ENCODE measurements around the gene MSH2.
"Not testable (repeated sequence)": the region's sequence is repeated elsewhere in the genome, so short reads cannot be mapped to it uniquely, and the experiment has no call there.

The MSH2 gene
- 29.5 reads per million, percentile 56 among the genes with 10 or more reads in this experiment for total RNA-seq

DNA sequence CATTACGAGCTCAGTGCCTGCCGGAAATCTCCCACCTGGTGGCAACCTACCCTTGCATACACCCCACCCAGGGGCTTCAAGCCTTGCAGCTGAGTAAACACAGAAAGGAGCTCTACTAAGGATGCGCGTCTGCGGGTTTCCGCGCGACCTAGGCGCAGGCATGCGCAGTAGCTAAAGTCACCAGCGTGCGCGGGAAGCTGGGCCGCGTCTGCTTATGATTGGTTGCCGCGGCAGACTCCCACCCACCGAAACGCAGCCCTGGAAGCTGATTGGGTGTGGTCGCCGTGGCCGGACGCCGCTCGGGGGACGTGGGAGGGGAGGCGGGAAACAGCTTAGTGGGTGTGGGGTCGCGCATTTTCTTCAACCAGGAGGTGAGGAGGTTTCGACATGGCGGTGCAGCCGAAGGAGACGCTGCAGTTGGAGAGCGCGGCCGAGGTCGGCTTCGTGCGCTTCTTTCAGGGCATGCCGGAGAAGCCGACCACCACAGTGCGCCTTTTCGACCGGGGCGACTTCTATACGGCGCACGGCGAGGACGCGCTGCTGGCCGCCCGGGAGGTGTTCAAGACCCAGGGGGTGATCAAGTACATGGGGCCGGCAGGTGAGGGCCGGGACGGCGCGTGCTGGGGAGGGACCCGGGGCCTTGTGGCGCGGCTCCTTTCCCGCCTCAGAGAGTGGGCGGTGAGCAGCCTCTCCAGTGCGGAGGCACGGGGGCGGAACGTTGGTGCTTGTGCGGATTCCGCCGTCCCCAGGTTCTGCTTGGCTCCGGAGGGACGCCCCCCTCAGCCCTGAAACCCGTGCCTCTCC, at the start of gene MSH2:
Gene MSH2 (plus strand): TSS at position 352 of the 804 bp plus-strand sequence. CDS start 36 bp downstream, at position 388.
- peak; percentile 88 for DNase-seq

DNA sequence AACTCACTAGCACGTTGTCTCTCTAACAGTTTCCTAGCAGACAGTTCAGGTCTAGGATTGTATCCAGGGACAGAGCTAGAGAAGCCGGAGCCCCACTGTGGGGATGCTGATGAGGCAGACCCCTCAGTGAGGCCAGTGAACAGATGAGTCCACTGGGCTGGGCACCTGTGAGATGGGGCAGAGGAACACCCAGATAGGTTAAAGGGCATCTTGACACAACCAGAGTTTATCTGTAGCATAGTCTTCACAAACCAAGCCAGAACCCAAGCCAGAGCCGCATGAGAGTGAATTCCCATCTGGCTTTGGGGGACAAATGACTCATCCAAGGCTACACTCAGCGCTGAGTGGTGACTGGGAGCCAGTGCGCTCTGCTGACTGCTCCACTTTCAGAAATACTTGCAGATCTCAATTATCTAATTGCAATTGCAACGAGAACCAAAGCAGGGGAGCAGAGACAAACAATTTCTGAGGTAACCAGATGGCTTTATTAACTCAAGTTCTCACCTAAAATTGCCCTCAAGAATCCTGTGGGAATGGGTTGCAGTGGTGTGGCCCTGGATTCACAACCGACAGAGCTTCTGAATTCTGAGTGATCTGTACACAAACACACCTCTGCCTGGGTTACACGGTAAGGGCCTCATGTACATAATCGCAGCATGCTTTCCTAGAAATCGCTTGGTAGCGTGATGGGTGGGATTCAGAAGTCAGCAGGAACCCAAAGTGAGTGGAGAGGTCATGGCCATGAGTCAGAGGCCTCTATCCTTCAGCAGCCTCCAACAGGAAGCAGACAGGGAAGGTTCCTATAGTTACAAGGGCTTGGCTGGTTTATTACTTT, 48.7 kb upstream of the MSH2 start:
- no peak for DNase-seq

DNA sequence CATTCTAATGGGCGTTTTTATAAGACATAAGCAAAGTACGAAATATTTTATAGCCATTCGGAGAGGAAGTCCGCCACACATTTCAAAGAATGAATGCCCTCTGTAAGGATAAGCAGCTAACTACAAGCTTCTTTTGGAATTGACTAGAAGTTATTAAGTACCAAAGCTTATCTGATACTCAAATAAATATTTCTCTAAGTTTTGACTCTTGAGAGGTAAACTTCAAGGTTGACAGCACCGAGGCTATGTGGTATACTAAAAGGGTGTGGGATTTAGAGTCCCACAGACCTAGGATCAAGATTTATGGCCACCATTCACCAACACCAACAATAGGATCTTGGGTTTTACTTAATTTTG, 48.1 kb upstream of the MSH2 start:
- no peak for DNase-seq

DNA sequence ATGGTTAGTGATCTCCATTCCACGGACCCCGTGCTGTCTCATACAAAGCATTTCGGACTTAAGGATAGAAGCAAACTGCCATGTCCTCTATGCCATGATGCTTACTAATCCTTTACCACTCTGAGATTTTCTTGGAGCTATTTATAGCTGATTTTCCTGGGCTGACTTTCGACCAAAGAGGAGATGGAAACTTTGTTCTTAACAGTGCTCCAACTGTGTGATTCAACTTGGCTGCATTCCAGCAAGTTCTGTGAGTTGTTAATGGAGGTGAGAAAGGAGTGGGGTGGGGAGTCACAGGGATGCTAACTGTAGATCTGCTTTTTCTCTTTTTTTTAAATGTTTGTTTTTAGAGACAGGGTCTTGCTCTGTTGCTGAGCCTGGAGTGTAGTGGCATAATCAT, 45.5 kb upstream of the MSH2 start:
- DNase-seq, result no peak

DNA sequence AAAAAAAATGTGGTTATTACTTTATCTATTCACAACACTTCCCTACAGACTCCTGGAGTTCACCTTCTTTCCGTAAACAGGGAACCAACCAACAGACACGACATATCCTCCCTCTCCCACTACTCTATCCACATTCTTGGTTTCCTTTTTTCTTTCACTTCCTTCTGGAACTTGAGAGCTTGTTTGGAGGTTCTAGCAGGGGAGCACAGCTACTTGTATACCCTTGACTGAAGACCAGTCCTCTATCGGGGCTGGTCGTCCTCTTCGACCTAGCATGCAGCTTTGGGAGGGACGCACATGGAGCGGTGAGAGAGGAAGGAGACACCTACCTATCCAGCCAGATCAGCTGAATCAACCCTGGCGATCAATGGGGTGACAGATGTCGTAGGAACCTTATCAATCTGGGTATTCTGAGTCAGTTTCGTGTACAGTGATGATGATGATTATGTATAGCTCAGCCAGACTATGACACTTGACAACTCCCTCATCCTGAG, 43.5 kb upstream of the MSH2 start:
- no peak for DNase-seq

DNA sequence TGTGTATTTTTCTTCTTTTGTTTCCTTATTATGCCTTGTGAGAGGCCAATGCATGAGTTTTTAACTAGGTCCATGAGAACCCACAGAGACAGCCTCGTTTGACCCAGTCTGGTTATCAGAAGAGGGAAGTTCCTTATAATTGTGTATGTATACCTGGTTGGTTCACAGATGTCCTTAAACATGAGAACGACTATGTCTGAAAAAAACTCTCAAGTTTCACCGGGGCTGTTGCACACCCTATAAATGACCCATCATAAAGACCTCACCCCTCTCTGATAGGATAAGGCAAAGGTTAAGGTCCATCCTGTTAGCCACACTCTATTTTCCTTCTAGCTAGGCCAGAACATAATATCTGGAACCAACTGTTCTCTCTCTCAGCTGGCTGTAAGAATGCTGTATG, 42.7 kb upstream of the MSH2 start:
- DNase-seq, result no peak

DNA sequence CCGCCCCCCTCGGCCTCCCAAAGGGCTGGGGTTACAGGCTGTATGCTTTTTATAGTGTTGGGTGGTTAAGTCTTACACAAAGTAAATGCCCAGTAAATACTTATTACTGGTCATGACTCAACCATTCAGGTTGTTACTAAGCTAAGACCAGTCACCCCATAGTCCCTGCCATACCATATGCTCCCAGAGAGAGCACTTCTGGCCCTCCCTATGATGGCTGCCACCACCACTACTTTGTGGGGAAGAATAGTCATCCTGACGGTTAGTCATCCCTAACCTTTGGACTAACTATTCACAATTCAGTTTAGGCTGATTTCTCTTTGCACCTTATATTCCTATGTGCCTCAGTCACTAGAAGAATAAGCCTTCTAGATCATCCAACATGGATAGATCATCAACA, 42.0 kb upstream of the MSH2 start:
- no peak for DNase-seq

DNA sequence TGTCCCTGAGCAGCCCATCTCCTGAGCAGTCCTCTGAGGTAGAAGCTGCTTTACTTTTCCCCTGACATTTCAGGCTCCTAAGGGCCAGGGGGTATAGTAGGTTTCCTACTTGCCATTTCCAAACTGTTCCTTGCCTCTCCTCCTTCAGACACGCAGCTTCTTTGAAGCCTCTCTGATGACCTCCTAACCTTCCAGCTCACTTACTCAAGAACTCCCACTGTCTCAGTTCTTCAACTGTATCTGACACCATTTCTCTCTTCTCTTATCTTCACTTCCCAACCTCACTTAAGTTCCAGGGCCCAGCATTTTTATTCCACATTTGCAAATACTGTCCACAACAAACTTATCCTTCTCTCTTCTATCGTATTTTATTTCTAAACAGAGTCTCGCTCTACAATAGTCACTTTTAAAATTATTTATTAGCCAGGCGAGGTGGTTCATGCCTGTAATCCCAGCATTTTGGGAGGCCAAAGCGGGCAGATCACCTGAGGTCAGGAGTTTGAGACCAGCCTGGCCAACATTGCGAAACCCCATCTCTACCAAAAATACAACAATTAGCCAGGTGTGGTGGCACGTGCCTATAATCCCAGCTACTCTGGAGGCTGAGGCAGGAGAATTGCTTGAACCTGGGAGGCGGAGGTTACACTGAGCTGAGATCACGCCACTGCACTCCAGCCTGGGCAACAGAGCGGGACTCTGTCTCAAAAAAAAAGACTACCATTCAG, 41.3 kb upstream of the MSH2 start:
- DNase-seq, result not testable (repeated sequence)

DNA sequence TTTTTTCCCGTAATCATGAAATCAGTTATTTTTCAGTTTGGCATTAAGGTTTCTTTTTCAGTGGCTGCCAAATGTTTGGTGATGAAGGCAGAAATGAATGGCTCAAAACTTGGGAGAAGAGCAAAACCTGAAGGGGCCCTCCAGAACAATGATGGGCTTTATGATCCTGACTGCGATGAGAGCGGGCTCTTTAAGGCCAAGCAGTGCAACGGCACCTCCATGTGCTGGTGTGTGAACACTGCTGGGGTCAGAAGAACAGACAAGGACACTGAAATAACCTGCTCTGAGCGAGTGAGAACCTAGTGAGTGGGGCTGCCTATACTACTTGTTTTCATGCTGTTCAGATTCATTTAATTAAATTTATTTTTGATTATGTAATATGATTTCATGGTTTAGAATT, 29.2 kb upstream of the MSH2 start:
- DNase-seq, result no peak

DNA sequence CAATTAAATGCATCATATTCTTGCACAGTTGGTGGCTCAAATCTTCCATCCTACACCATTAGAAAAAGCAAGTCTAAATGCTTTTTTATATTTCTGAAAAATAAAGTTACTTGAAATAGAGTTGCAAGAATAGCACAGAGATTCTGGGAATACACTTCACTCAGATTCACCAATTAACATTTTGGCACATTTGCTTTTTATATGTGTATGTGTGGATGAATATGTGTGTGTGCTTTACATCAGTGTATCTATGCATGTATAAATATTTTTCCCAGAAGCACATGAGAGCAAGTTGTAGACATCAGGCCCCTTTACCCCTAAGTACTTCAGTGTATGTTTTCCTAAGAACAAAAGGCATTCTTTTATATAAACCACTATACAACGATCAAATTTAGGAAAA, 27.6 kb upstream of the MSH2 start:
- DNase-seq, result no peak

DNA sequence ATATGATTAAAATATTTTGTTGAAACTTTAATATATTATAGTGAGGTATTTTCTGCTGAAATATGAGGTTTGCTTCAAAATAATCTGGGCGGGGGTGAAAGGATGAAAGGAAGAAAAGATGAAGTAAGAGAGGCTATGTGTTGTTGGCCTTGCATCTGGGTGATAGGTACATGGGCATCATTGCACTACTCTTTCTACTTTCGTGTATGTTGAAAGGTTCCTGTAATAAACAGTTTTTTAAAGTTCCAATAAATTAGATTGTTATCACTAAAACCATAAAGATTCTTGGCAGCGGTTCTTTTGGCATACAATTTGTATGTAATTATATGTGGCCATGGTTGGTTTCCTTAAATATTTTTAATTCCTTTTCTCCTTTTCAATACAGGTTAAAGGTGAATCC, 23.6 kb upstream of the MSH2 start:
- DNase-seq, result no peak

DNA sequence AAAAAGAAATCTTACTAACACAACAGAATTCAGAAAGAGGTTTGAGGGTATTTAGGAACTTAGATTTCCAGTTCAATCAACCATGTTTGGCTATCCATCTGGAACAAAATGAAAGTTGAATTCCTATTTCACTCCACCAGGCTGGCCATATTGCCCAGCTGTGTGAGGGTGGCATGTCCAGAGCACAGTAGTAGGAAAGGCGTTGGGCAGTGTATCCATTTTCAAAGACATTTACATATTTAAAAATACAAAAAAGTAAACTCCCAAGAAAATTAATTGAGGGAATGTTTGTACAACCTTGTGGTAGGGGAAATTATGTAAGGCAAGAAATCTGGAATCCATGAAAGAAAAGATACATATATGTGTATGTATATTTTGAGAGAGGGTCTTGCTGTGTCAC, 21.5 kb upstream of the MSH2 start:
- no peak for DNase-seq

DNA sequence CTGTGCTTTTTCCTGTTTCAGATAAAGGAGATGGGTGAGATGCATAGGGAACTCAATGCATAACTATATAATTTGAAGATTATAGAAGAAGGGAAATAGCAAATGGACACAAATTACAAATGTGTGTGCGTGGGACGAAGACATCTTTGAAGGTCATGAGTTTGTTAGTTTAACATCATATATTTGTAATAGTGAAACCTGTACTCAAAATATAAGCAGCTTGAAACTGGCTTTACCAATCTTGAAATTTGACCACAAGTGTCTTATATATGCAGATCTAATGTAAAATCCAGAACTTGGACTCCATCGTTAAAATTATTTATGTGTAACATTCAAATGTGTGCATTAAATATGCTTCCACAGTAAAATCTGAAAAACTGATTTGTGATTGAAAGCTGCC, 16.4 kb upstream of the MSH2 start:
- DNase-seq, result no peak

DNA sequence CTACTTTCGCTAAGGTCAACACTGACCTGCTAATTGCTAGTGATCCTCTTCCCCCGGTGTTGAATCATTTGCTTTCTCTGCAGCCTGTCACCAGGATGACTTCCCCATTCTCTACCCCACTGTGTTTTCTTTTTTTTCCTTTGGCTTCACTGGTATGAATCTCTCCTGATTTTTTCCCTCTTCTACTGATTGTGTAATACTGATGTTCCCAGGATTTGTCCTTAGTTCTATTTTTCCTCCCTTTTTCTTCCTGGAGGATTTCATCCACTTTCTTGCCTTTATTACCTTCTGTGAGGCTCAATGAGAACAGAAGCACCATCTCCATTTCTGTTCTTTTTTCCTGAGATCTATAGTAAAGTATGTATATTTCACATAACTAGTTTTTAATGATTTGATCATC, 14.1 kb upstream of the MSH2 start:
- no peak for DNase-seq

DNA sequence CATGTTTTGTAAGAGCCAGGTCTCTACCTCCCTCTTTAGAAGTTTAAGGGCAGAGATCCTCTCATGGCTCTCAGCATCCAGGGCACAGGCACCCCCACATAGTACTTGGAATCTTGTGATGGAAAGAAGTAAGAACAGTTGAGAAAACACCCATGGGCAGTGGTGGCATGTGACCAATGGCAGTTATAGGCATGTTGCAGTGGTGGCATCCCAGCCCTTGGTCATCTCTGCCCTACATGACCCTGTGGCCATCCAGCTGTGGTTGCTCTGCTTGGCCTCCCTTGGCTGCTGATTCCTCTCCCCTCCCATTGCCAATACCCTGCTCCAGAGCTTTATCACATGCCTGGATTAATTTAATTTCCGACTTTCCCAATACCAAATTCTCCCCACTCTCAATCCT, 13.3 kb upstream of the MSH2 start:
- no peak for DNase-seq

DNA sequence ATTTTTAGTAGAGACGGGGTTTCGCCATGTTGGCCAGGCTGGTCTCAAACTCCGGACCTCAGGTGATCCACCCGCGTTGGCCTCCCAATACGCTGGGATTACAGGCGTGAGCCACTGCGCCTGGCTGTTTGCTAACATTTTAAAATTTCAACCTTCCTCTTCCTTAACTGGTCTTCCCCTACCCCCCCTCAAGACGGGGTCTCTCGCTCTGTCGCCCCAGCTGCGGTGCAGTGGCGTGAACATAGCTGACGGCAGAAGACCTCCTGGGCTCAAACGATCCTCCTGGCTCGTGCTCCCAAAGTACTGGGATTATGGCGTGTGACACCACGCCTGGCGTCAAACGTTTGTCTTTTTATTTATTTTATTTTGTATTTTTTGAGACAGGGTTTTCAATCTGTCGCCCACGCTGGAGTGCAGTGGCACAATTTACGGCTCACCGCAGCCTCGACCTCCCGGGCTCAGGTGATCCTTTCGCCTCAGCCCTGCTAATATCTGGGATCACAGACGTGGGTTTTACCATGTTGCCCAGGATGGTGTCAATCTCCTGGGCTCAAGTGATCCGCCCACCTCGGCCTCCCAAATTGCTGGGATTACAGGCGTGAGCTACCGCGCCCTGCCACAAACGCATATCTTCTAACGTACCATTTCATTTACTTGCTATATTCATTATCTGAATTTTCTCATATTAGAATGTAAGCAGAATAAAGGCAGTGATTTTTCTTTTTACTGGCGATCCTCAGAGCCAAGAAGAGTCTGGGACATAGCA, 984 bp upstream of the MSH2 start:
- DNase-seq, result no peak

DNA sequence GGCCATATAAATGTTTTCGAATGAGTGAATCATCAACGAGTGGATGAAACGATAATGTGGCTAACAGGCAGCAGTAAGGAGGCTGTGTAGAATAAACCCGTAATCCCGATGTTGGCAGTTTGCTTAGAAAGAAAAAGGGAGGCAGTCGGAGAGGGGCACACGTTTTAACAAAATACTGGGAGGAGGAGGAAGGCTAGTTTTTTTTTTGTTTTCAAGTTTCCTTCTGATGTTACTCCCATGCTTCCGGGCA, 476 bp upstream of the MSH2 start:
- no peak for DNase-seq

DNA sequence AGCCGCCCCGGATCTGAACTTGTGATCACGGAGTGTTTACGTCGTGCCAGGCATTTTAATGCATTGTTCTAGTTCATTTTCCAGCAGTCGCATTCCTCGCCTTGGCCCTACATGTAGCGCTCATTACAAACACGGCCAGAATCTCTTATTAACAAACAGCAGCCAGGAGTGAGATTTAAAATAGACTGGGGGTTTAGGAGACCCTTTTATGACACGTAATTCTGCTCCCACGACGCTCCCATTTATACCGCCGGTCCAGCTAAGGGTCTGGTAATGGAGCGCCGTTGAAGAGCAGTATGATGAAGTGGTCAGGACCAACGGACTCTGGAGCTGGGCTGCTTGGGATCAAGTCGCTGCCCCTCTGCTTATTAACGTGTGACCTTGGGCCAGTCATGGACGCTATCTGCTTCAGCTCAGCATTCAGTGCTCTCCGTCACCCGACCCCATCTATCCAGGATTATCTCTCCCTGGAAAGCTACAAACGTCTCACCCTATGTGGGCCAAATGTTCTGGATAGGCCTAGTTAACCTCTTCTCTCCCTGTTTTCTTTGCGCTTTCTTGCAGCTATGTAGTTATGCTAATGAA, 745 bp downstream of the MSH2 start:
- no peak for DNase-seq

DNA sequence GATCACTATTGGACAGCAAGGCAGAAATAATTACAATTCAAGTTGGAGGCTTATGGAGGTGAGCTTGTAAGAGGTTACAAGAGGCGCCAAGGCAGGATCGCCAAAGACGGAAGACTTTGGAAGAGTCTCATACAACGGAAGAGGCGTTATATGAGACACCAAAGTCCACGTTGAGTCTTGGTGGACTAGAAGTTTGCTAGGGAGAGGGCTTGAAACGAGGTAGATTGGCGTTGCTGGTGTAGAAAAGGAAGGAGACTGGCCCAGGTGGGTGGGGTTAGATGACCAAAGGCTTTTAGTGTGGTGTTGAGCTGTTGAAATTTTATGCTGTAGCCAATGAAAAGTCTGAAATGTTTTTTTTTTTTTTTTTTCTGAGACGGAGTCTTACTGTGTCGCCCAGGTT, 1.4 kb downstream of the MSH2 start:
- no peak for DNase-seq

DNA sequence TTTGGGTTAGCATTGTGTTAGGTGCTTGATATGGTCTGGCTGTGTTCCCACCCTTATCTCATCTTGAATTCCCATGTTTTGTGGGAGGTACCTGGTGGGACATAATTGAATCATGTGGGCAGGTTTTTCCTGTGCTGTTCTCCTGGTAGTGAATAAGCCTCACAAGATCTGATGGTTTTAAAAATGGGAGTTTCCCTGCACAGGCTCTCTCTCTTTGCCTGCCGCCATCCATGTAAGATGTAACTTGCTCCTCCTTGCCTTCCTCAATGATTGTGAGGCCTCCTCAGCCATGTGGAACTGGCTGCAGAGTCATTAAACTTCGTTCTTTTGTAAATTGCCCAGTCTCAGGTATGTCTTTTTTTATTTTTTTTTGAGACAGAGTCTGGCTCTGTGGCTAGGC, 2.8 kb downstream of the MSH2 start:
- DNase-seq, result no peak

DNA sequence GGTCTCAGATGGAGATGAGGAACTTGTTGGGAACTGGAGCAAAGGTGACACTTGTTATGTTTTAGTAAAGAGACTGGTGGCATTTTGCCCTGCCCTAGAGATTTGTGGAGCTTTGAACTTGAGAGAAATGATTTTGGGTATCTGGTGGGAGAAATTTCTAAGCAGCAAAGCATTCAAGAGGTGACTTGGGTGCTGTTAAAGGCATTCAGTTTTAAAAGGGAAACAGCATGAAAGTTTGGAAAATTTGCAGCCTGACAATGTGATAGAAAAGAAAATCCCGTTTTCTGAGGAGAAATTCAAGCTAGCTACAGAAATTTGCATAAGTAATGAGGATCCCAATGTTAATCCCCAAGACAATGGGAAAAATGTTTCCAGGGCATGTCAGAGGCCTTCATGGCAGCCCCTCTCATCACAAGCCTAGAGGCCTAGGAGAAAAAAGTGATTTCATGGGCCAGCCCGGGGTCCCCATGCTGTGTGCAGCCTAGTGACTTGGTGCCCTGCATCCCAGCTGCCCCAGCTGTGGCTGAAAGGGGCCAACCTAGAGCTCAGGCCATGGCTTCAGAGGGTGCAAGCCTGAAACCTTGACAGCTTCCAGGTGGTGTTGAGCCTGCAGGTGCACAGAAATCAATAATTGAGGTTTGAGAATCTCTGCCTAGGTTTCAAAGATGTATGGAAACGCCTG, 3.8 kb downstream of the MSH2 start:
- DNase-seq, result not testable (repeated sequence)

DNA sequence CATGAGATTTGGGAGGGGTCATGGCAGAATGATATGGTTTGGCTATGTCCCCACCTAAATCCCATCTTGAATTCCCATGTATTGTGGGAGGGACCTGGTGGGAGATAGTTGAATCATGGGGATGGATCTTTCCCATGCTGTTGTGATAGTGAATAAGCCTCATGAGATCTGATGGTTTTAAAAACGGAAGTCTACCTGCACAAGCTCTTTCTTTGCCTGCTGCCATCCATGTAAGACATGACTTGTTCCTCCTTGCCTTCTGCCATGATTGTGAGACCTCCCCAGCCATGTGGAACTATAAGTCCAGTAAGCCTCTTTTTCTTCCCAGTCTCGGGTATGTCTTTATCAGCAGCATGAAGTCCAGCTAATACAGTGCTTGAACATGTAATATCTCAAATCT, 5.0 kb downstream of the MSH2 start:
- not testable (repeated sequence) for DNase-seq
